GM18505 (cell line): ENCODE results near the gene IGSF5.
"Not testable (repeated sequence)": the region's sequence is repeated elsewhere in the genome, so short reads cannot be mapped to it uniquely, and the experiment has no call there.

Experiments used
- ATAC-seq: cut with Tn5 transposase; IDR thresholded peaks from one replicate; pipeline ENCODE4 v1.9.1; 2021; ENCODE audit not compliant: unreplicated experiment
- POLR2A ChIP-seq: IDR thresholded peaks from 4 replicates; pipeline ENCODE4 v1.6.1; 2011; ENCODE audit warnings: borderline replicate concordance; ENCODE audit not compliant: insufficient read depth, insufficient read length; ENCODE audit errors: extremely low read depth

The IGSF5 gene

GRCh38 chr21:39721885-39722284, 23.1 kb upstream of the IGSF5 start:
- ATAC-seq = no peak

GRCh38 chr21:39724944-39725343, 20.0 kb upstream of the IGSF5 start:
- no peak for ATAC-seq
- TF ChIP-seq POLR2A = no peak

More at GRCh38 chr21:39721885-39722284, 23.1 kb upstream of the IGSF5 start:
- TF ChIP-seq POLR2A = no peak

DNA sequence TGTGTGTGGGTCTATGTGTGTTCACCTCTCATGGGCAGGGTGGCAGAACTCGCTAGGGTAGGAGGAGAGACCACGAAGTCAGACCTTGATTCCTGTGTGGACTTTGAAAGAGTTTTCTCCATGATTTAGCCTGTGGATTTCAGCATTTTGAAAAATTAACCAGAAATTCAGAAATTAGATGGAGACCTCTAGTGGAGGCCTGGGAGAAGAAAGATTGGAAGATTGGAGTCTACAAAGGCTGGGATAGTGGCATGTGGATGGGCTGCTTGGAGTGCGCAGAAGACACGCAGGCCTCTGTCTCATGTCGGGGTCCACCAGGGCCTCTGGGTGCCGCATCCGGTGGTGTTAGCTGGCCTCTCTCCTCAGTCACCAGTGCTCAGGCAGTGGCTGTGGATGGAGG, 18.9 kb upstream of the IGSF5 start:
- TF ChIP-seq POLR2A = no peak
- no peak for ATAC-seq

- no peak for ATAC-seq
- no peak for TF ChIP-seq POLR2A
Measured at GRCh38 chr21:39727401-39728120, 17.4 kb upstream of the IGSF5 start.

GRCh38 chr21:39728341-39728740, 16.6 kb upstream of the IGSF5 start:
- no peak for ATAC-seq
- TF ChIP-seq POLR2A = no peak

- no peak for TF ChIP-seq POLR2A
- ATAC-seq = no peak
Measured at GRCh38 chr21:39730418-39731157, 14.4 kb upstream of the IGSF5 start.

DNA sequence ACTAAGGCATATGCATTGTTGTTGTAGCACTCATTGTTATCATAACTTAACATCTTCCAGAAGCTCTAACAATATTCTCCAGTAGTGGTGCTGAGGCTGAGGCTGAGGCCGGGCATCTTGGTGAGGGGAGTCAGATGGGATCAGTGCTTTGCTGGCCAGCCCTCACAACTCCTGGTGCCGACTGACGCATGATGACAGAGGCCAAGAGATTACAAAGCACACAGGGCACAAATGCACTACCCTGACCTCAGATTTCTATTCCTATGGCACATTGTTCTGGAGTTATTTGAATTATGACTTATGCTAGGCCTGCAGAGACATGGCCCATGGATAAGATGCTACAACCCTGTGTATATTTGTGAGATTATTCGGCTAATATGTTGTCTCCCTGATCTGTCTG, 8.3 kb upstream of the IGSF5 start:
- ATAC-seq = no peak
- no peak for TF ChIP-seq POLR2A

- no peak for ATAC-seq
- no peak for TF ChIP-seq POLR2A
Measured at GRCh38 chr21:39737376-39738000, 7.5 kb upstream of the IGSF5 start.

- no peak for ATAC-seq
- TF ChIP-seq POLR2A = no peak
Measured at GRCh38 chr21:39738566-39738965, 6.4 kb upstream of the IGSF5 start.

- ATAC-seq = not testable (repeated sequence)
Measured at GRCh38 chr21:39739531-39739930, 5.5 kb upstream of the IGSF5 start.

- not testable (repeated sequence) for ATAC-seq
Measured at GRCh38 chr21:39742561-39742960, 2.4 kb upstream of the IGSF5 start.

DNA sequence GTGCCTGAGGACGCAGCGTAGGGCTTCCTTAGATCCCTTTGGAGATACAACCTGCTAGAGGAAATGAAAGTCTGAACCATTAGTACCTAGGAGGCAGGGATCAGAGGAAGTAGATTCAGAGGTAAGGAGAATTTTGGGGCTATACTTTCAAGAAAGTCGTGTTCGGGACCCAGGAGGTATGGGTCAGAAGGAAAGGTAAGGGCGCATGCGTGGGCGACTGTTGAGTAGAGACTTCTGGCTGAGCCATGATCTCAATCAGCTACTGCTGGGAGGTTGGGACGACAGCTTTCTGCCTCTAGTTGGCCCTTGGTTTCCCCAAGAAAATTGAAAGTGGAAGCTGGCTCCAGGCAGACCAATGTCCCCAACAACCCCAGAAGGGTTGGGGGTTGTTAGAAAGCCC, 349 bp downstream of the IGSF5 start:
- not testable (repeated sequence) for ATAC-seq

DNA sequence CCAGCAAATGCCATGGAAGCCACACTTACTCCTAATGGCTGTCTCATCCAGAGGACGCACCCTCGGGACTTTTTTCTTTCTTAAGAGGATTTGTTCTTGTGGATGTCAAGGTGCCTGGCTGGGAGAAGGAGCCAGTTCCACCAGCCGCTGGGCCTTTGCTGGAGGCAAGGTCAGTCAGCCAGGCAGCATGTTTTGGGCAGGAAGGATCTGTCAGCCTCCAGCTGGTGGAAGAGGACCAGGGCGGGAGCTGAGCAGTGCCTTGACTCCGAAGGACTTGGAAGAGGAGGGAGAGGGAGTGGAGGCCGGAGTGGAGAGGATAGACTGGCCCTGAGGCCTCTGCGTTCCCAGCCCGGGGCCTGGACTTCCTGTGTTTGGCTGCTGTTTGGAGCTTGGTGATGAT, 5.7 kb downstream of the IGSF5 start:
- ATAC-seq = no peak
- no peak for TF ChIP-seq POLR2A

DNA sequence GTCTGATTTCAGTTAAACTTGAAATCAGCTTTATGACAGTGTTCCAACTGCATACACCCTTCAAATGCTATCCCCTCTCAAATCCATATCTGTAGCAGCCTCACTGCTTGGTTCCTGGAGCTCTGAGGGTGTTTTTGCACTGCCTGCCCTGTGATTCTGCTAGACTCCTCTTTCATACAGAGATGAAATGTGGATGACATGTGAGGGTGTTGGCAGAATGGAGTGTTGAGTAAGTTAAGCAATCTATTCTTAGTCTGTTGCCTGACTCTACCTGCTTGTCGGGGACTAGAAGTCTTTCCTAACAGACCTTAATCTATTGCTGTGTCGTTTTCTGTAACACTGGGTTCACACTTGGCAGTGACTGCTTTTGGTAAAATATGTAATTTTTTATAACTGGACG, 9.8 kb downstream of the IGSF5 start:
- ATAC-seq = no peak
- TF ChIP-seq POLR2A = no peak
